ENCODE data around the gene HIVEP1. TPM values are rescaled to one million over a fixed set of nuclear protein-coding genes. Genes with fewer than 3 reads are reported as not detected.
A peak's percentile ranks its signal among the peaks of the same experiment; 100 is the strongest.

The HIVEP1 gene
- polyA plus RNA-seq, 1 of the 3 experiments (the other 2 are of a cell fraction) = 7.7 TPM

- H3K79me2 ChIP-seq (ENCODE audit: insufficient read depth) = no peaks in the 10 kb centered on the region
- 86% methylated on average over 4 of the region's 4 CpGs for WGBS (ENCODE audit: low lambda C conversion rate)
- no peak for DNase-seq
- no peaks in the 10 kb centered on the region for H4K20me1 ChIP-seq (ENCODE audit: insufficient read depth)
- H3K9me2 ChIP-seq = no peaks in the 10 kb centered on the region
- no peak overlapping the region for H3K4me2 ChIP-seq
- POLR2A ChIA-PET = no interaction called here
- no peaks in the 10 kb centered on the region for H3K27me3 ChIP-seq (ENCODE audit: insufficient read depth)
- peak overlapping the region; percentile 58; the same call in 1 of the 2 replicates for H2AFZ ChIP-seq (ENCODE audit: low read depth)
- TF ChIP-seq RAD21 (IDR thresholded peaks at IDR 0.05; ENCODE audit: low read length) (no peak), PBX3 (IDR thresholded peaks at IDR 0.05) (no peak), FOXM1 (IDR thresholded peaks at IDR 0.05; ENCODE audit: low read depth) (no peak), JUND (IDR thresholded peaks at IDR 0.05) (no peak), MAX (IDR thresholded peaks at IDR 0.05; ENCODE audit: low read depth) (no peak), NRF1 (IDR thresholded peaks at IDR 0.05; ENCODE audit: low read depth, low read length) (no peak), YY1 (IDR thresholded peaks at IDR 0.05; ENCODE audit: low read depth) (no peak), USF1 (IDR thresholded peaks at IDR 0.05; ENCODE audit: borderline replicate concordance, low read depth) (no peak), GABPA (IDR thresholded peaks at IDR 0.05; ENCODE audit: low read depth) (no peak), TCF12 (IDR thresholded peaks at IDR 0.05) (no peak), SMC3 (IDR thresholded peaks at IDR 0.05; ENCODE audit: low read depth, low read length) (no peak), ELF1 (IDR thresholded peaks at IDR 0.05) (no peak), NFIC (IDR thresholded peaks at IDR 0.05; ENCODE audit: borderline replicate concordance) (no peak), USF2 (IDR thresholded peaks at IDR 0.05; ENCODE audit: borderline replicate concordance, low read depth, low read length) (no peak), MXI1 (IDR thresholded peaks at IDR 0.05; ENCODE audit: low read depth, low read length) (no peak), CHD2 (IDR thresholded peaks at IDR 0.05; ENCODE audit: low read length, partially characterized antibody) (no peak), FOSL2 (IDR thresholded peaks at IDR 0.05; ENCODE audit: borderline replicate concordance, low read depth) (no peak), GATA2 (CRISPR knock-in tag; IDR thresholded peaks at IDR 0.05) (no peak)
- no peaks in the 10 kb centered on the region for H3F3A ChIP-seq (replicated peaks; ENCODE audit: insufficient read depth)
- H3K9me3 ChIP-seq = no peaks in the 10 kb centered on the region
- no peaks in the 10 kb centered on the region for H3K4me1 ChIP-seq (ENCODE audit: control insufficient read depth in 1 of 2, insufficient read depth in 2 of 2, low read depth in 1 of 2, low read length in 1 of 2)
- CTCF ChIA-PET = no interaction called here
- H3K36me3 ChIP-seq (replicated peaks in 1 of 2; ENCODE audit: control insufficient read depth in 1 of 2, insufficient read depth in 2 of 2, low read length in 1 of 2) = no peaks in the 10 kb centered on the region
- H3K4me3 ChIP-seq (ENCODE audit: low read depth in 2 of 2, low read length in 1 of 2) = no peak overlapping the region
- H3K9ac ChIP-seq = no peak overlapping the region
- no peak overlapping the region for H3K27ac ChIP-seq (ENCODE audit: low read depth in 2 of 2, low read length in 1 of 2)
These were observed 11.0 kb upstream of the HIVEP1 start for GRCh38 chr6:12001004-12001705.

All from SK-N-SH (cell line).